ENCODE results near the gene NLRC3. TPM values are rescaled to one million over a fixed set of nuclear protein-coding genes. Genes with fewer than 3 reads are reported as not detected.

The NLRC3 gene
- total RNA-seq, 1 donor from 2014 or later, result 0.34 TPM

DNA sequence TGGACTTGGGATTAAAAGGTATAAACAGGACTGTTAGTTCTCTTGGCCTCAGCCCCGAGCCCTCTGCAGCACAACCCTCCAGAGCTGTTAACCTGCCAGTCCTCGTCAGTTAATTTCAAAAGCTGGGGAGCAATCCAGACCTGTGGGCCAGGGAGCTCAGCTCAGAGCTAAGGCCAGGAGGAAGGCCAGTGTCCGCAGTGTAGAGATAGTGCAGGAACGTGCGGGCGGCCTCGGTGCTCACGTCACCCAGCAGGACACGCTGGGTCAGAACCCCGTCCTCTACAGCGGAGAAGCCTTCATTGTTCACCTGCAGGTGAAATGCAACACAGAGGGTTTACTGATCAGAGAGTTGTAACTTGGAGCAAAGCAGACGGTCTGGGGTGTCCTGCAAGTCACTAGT is 15.4 kb upstream of the NLRC3 start:
- TF ChIP-seq CTCF (conservative IDR thresholded peaks at IDR 0.05), result no peak
- no peak for DNase-seq (ENCODE audit: extremely low spot score, unreplicated experiment)
- Mint-ChIP-seq H3K4me1 (ENCODE audit: unreplicated experiment) (no peaks in the 10 kb centered on the region), H3K27me3 (no peaks in the 10 kb centered on the region), H3K27ac (no peak overlapping the region), H3K9me3 (no peaks in the 10 kb centered on the region), H3K4me3 (no peak overlapping the region), H3K36me3 (peaks cover 8% of the 10 kb centered on the region)

- no peak for DNase-seq (ENCODE audit: extremely low spot score, unreplicated experiment)
- H3K4me1 Mint-ChIP-seq (ENCODE audit: unreplicated experiment), result no peaks in the 10 kb centered on the region
- no peak overlapping the region for H3K27ac Mint-ChIP-seq
- H3K4me3 Mint-ChIP-seq, result no peak overlapping the region
- no peaks in the 10 kb centered on the region for H3K27me3 Mint-ChIP-seq
- H3K36me3 Mint-ChIP-seq, result peaks cover 8% of the 10 kb centered on the region
- no peaks in the 10 kb centered on the region for H3K9me3 Mint-ChIP-seq
- TF ChIP-seq CTCF (conservative IDR thresholded peaks at IDR 0.05), result no peak
Observed at GRCh38 chr16:3591991-3592390, 14.8 kb upstream of the NLRC3 start.

DNA sequence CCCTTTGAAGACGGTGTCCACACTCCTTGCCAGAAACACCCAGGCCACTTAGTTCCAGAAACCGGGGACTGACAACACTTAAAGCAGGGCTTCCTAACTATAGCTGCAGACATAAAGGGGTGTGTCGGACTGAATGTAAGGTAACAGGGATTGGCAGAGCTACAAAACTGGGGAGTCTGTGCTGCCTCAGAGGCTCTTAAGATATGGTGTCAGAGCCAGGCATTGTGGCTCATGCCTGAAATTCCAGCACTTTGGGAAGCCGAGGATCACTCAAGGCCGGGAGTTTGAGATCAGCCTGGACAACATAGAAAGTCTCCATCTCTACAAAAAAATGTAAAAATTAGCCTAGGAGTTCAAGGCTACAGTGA is 14.2 kb upstream of the NLRC3 start:
- H3K4me3 Mint-ChIP-seq, result no peak overlapping the region
- TF ChIP-seq CTCF (conservative IDR thresholded peaks at IDR 0.05), result no peak
- H3K27me3 Mint-ChIP-seq, result no peaks in the 10 kb centered on the region
- DNase-seq (ENCODE audit: extremely low spot score, unreplicated experiment), result no peak
- no peaks in the 10 kb centered on the region for H3K9me3 Mint-ChIP-seq
- H3K27ac Mint-ChIP-seq, result no peak overlapping the region
- H3K36me3 Mint-ChIP-seq, result peaks cover 12% of the 10 kb centered on the region
- H3K4me1 Mint-ChIP-seq (ENCODE audit: unreplicated experiment), result no peaks in the 10 kb centered on the region

- TF ChIP-seq CTCF (conservative IDR thresholded peaks at IDR 0.05), result no peak
- Mint-ChIP-seq H3K27ac (no peak overlapping the region), H3K27me3 (no peaks in the 10 kb centered on the region), H3K9me3 (no peaks in the 10 kb centered on the region), H3K4me1 (ENCODE audit: unreplicated experiment) (no peaks in the 10 kb centered on the region), H3K36me3 (peaks cover 14% of the 10 kb centered on the region), H3K4me3 (no peak overlapping the region)
- no peak for DNase-seq (ENCODE audit: extremely low spot score, unreplicated experiment)
Observed at GRCh38 chr16:3590736-3591435, 13.7 kb upstream of the NLRC3 start.

GRCh38 chr16:3589991-3590701 is 12.9 kb upstream of the NLRC3 start:
- H3K9me3 Mint-ChIP-seq, result no peaks in the 10 kb centered on the region
- no peaks in the 10 kb centered on the region for H3K4me1 Mint-ChIP-seq (ENCODE audit: unreplicated experiment)
- H3K4me3 Mint-ChIP-seq, result no peak overlapping the region
- H3K27ac Mint-ChIP-seq, result no peak overlapping the region
- TF ChIP-seq CTCF (conservative IDR thresholded peaks at IDR 0.05), result no peak
- DNase-seq (ENCODE audit: extremely low spot score, unreplicated experiment), result no peak
- peaks cover 15% of the 10 kb centered on the region for H3K36me3 Mint-ChIP-seq
- H3K27me3 Mint-ChIP-seq, result no peaks in the 10 kb centered on the region
